Activated CD4-positive, alpha-beta T cell treated with anti-CD3 and anti-CD28 coated beads for 4 hours (primary cell): ENCODE measurements around the gene NR2E1.

Source experiments
- DNase-seq, 2 donors: peaks; one replicate each; pipeline ENCODE4 v3.0.0-alpha.2; 2020

The NR2E1 gene

DNA sequence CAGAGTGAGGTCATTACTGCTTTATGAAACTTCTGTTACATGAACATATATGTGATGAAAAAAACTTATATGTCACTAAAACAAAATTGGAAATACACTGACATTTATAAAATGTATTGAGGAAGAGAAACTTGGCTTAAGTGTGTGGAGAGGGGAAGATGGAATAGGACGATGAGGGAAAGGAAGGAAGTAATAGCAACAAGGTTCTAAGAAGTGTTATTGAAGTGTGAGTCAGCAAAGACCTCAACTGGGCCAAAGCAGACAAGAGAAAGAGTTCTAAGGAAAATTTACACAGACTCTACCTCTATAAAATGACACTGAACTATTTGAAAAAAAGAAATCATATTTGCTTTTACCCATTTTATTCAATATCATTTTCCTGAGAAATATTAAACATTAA is 56.7 kb downstream of the NR2E1 start:
- DNase-seq: no peak

DNA sequence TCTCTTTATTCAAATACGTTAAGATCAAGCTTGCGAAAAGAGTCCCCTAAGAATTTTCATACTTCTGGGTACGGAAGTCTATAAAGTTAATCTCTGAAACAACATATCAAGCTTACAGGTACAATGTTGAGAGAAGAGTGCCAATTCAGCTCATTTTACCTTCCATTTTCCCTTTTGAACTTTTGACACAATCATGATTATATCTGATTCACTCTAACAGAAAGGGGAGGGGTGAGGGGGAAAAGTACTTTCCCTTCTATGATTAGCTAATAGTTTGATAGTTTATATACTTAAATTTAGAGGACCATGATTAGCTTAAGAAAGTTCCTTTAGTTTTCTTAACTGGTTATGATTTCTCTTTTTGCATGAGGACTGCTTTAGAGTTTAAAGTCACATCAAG is 61.5 kb downstream of the NR2E1 start:
- DNase-seq: no peak

GRCh38 chr6:108228416-108228815 is 62.6 kb downstream of the NR2E1 start:
- DNase-seq: no peak

DNA sequence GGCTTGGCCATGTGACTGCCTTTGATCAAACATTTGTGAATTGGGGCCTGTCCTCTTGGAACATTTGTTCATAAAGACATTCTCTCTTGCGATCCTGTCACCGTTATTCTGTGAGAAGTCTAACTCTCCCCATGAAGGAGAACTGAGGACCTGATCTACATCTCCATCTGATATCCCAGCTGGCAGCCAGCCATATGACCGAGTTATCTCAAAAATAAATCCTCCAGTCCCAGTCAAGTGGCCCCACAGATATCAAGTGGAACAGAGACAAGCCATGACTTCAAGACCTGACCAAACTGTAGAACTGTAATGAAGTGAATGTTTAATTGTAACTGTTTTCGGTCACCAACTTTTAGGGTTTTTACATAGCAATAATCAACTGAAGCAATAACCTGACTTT is 69.3 kb downstream of the NR2E1 start:
- DNase-seq: no peak

DNA sequence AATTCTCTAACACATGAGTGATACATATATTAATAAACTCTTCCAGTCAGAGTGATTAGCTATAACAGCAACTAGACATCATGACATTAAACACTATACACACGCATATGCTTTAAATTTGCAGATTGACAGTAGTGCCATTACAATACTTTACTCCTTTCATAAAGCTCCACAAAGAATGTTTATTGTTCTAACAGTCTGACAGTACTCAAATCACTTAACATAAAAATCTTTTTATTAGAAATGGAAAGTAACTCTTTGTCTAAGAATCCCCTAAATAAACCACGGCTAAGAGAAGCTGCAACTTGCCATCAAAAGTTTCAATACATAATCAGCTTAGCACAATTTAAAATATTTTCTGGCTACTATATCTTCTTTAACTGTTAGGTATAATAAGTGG is 71.0 kb downstream of the NR2E1 start:
- DNase-seq: no peak

DNA sequence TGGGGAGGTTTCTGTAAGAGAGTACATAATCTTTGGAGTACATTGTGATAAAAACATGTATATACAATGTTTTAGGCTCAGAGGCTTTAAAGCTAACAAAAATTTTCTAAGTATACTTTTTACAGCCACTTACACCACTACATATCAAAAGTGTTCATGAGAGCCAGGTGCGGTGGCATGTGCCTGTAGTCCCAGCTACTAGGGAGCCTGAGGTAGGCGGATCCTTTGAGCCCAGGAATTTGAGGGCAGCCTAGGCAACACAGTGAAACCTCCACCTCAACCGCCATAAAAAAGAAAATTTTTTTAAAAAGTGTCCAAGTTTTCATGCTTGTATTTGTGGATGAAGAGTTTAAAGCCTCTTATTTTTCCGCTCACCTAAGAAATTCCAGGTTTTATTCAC is 72.5 kb downstream of the NR2E1 start:
- DNase-seq: no peak
